GM19035 (cell line): ENCODE data around the gene RTCA.
"Not testable (repeated sequence)": the region's sequence is repeated elsewhere in the genome, so short reads cannot be mapped to it uniquely, and the experiment has no call there.

Source experiments
- ATAC-seq: cut with Tn5 transposase; IDR thresholded peaks from one replicate; pipeline ENCODE4 v1.9.1; 2021; ENCODE audit not compliant: unreplicated experiment

The RTCA gene

GRCh38 chr1:100305954-100306353 is 39.9 kb downstream of the RTCA start:
- no peak for ATAC-seq

GRCh38 chr1:100306735-100307313 is 40.8 kb downstream of the RTCA start:
- ATAC-seq: no peak

GRCh38 chr1:100308777-100309176 is 42.8 kb downstream of the RTCA start:
- no peak for ATAC-seq

- no peak for ATAC-seq
Observed at GRCh38 chr1:100309863-100310262, 43.8 kb downstream of the RTCA start.

- no peak for ATAC-seq
Observed at GRCh38 chr1:100313382-100313781, 47.4 kb downstream of the RTCA start.

- ATAC-seq: no peak
Observed at GRCh38 chr1:100316622-100317021, 50.6 kb downstream of the RTCA start.

- no peak for ATAC-seq
Observed at GRCh38 chr1:100320311-100321099, 54.5 kb downstream of the RTCA start.

GRCh38 chr1:100321100-100321493 is 55.1 kb downstream of the RTCA start:
- no peak for ATAC-seq

GRCh38 chr1:100321506-100321905 is 55.5 kb downstream of the RTCA start:
- no peak for ATAC-seq

- no peak for ATAC-seq
Observed at GRCh38 chr1:100322436-100323211, 56.6 kb downstream of the RTCA start.

- ATAC-seq: no peak
Observed at GRCh38 chr1:100323419-100324106, 57.5 kb downstream of the RTCA start.

GRCh38 chr1:100325415-100326324 is 59.7 kb downstream of the RTCA start:
- no peak for ATAC-seq

GRCh38 chr1:100326325-100326670 is 60.3 kb downstream of the RTCA start:
- not testable (repeated sequence) for ATAC-seq

GRCh38 chr1:100328133-100328532 is 62.1 kb downstream of the RTCA start:
- ATAC-seq: no peak

- ATAC-seq: not testable (repeated sequence)
Observed at GRCh38 chr1:100331146-100331545, 65.1 kb downstream of the RTCA start.

- ATAC-seq: no peak
Observed at GRCh38 chr1:100332331-100332730, 66.3 kb downstream of the RTCA start.

- no peak for ATAC-seq
Observed at GRCh38 chr1:100335436-100335835, 69.4 kb downstream of the RTCA start.

- ATAC-seq: not testable (repeated sequence)
Observed at GRCh38 chr1:100337878-100338277, 71.9 kb downstream of the RTCA start.

- not testable (repeated sequence) for ATAC-seq
Observed at GRCh38 chr1:100339735-100340134, 73.7 kb downstream of the RTCA start.

GRCh38 chr1:100340494-100340893 is 74.5 kb downstream of the RTCA start:
- ATAC-seq: no peak
